GM18519 (cell line): Measurements from ENCODE around the gene SETD3.

ENCODE experiments used
- ATAC-seq: cut with Tn5 transposase; IDR thresholded peaks from one replicate; pipeline ENCODE4 v1.9.1; 2021; ENCODE audit warnings: mild to moderate bottlenecking, moderate library complexity; ENCODE audit not compliant: unreplicated experiment, low FRiP score

The SETD3 gene

GRCh38 chr14:99479906-99480869, at the start of gene SETD3:
Gene SETD3, minus strand, starts transcription at chr14:99480859. Its CDS starts 15,054 bp downstream, at chr14:99465805.
- peak; percentile 1 for ATAC-seq

GRCh38 chr14:99529899-99530298, 49.2 kb upstream of the SETD3 start:
- ATAC-seq: no peak

GRCh38 chr14:99527427-99528076, 46.9 kb upstream of the SETD3 start:
- ATAC-seq: no peak

GRCh38 chr14:99527026-99527425, 46.4 kb upstream of the SETD3 start:
- ATAC-seq: no peak

GRCh38 chr14:99525699-99526080, 45.0 kb upstream of the SETD3 start:
- no peak for ATAC-seq

- ATAC-seq: no peak
Observed at GRCh38 chr14:99524804-99525698, 44.4 kb upstream of the SETD3 start.

GRCh38 chr14:99524091-99524661, 43.5 kb upstream of the SETD3 start:
- no peak for ATAC-seq

- ATAC-seq: no peak
Observed at GRCh38 chr14:99523704-99524055, 43.0 kb upstream of the SETD3 start.

GRCh38 chr14:99522934-99523703, 42.5 kb upstream of the SETD3 start:
- no peak for ATAC-seq

GRCh38 chr14:99522457-99522891, 41.8 kb upstream of the SETD3 start:
- ATAC-seq: no peak

- no peak for ATAC-seq
Observed at GRCh38 chr14:99522025-99522401, 41.4 kb upstream of the SETD3 start.

GRCh38 chr14:99521176-99522024, 40.7 kb upstream of the SETD3 start:
- no peak for ATAC-seq

- ATAC-seq: no peak
Observed at GRCh38 chr14:99520571-99521081, 40.0 kb upstream of the SETD3 start.

- ATAC-seq: no peak
Observed at GRCh38 chr14:99519931-99520421, 39.3 kb upstream of the SETD3 start.

- no peak for ATAC-seq
Observed at GRCh38 chr14:99519347-99519881, 38.8 kb upstream of the SETD3 start.

- no peak for ATAC-seq
Observed at GRCh38 chr14:99518441-99519346, 38.0 kb upstream of the SETD3 start.
